8988T (cell line): ENCODE results near the gene IL17REL.

Experiments
- DNase-seq: peaks from one replicate; pipeline ENCODE4 v3.0.0; 2011

Gene IL17REL

DNA sequence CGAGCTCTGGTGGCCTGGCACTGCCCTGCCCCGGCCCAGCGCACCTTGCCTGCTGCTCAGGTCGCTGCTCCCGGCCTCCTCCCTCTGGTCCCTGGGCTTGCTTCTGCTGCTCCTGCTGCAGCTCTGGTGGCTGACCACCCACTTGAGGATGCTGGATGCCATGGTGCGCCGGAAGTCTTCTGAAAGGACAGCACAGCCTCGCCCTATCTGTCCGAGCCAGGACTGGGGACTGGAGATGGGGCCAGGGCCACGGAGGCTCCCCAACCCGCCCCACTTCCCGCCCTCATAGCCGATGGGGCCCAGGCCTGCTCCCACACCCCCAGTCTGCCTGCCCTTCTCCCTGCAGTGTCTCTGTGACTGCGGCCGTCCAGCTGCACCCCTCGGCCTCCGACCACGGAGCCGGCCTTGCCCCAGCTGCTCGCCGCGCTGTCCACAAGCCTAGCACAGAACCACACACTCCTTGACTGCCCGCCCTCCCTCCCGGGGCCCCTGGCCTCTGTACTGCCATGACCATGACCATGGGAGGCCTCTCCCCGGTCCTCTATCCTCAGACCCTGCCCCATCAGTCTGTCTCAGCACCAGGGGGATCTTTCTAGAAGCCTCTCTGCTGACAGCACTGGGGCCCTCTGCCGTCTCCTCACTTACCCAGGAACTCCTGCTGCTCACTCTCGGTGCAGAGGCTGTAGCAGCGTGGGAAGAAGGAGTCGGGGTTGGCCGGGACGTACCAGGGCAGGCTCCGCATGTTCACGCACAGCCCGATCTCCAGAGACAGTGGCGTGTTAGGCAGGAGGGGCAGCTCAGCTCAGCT, 32.9 kb upstream of the IL17REL start:
- no peak for DNase-seq

DNA sequence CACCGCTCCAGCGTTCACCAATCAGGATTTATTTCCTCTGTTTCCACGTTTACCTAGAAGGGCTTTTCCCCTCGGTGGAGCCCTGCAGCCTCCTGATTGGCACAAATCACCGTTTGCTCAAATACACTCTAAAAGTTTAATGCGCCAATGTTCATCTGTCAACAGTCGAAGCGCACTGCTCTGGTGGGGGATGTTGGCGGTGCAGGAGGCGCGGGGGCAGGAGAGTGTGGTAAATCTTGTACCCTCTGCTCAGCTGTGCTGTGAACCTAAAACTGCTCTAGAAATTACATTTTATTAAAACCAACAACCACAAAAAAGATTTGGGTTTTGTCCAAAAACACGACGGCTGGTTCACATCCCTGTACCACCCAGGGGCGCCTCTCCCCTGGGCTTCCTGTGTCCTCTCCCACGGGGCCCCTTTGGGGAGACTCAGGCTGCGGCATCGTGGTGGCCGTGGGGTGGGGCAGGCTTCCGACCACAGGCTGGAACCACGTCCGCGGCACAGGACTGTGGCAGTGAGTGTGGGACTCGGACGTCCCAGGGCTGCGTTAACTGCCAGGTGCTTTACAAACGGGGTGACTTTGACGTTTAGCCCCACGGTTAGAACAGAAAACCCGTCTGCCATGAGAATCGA, 32.0 kb upstream of the IL17REL start:
- DNase-seq = no peak

DNA sequence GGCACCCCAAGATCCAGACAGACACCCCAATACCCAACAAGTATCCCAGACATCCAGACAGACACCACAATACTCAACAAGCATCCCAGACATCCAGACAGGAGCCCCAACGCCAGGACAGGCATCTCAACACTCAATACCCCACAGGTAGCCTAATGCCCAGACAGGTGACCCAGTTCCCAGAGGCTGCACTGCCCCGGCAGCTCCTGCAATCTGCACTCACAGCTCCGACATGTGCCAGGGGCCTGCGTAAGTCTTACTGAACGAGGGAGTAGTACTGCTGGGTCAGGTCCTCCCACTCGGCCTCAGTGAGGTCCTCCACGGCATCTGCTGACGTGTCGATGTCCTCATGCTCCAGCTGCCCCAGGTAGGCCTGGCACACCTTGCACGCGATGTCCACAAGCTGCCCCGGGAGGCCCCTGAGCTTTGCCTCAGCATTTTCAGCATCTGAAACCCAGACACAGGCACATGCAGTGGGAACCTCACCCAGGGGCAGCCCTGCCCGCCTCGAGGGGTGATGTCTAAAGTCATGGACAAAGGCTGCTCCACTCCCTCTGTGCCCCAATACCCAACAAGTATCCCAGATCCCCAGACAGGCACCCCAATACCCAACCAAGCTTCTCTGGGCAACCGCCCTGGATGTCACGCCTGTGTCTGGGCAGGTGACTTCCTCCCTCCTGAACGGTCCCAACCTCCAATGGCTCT, 28.9 kb upstream of the IL17REL start:
- no peak for DNase-seq

DNA sequence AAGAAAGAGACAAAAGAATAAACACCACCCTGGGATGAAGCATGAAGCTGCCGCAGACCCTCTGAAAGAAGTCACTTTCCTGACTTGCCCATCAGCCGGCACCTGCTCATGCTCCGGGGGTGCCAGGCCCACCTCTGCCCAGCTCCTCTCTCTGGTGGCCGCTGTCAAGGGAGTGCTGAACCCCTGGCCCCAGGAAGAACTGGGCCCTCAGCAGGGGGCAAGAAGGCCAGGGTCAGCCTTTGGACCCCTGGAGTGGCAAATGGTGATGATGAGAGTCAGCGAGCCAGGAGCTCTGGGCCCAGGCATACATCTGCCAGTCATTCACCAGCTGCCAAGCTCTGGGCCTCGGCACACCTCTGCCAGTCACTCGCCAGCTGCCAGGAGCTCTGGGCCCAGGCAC, 28.2 kb upstream of the IL17REL start:
- DNase-seq = no peak

DNA sequence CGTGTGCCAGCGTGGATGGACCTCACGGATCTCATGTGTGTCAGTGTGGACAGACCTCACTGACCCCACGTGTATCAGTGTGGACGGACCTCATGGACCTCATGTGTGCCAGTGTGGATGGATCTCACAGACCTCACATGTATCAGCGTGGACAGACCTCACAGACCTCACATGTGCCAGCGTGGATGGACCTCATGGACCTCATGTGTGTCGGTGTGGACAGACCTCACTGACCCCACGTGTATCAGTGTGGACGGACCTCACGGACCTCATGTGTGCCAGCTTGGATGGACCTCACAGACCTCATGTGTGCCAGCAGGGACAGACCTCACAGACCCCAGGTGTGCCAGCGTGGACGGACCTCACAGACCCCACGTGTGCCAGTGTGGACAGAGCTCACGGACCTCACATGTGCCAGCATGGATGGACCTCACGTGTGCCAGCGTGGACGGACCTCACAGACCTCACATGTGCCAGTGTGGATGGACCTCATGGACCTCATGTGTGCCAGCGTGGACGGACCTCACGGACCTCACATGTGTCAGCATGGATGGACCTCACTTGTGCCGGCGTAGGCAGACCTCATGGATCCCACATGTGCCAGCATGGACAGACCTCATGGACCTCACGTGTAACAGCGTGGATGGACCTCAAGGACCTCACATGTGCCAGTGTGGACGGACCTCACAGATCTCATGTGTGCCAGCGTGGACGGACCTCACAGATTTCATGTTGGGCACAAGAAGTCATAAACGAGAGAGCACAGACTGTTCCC, 27.3 kb upstream of the IL17REL start:
- DNase-seq = no peak

DNA sequence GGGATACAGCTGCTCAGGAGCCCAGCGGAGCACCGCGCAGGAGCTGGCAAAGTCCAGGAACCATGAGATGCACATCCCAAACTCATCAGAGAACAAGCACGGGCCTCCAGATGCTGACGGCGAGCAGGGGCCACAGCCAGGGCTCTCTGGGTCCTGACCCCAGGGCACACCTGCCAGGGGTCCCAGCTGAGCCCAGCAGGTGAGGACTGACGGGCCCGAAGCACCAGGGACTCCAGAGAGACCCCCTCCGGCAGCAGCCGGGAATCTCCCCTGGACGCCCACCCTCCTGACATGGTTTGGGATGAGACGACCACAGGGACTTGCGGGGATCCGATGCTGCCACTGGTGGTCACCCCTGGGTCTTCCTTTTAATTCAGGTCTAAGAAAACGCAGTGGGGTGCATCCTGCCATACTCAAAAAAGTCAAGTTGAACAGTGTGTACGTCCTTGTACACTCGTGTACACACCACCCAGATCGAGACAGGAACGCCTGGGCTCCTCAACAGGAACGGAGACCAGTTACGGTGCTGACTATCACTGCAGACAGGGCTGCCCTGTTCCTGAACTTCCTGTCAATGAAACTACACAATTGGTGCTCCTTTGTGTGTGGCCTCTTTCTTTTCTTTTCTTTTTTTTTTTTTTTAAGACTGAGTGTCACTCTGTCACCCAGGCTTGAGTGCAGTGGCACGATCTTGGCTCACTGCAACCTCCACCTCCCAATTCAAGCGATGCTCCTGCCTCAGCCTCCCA, 23.6 kb upstream of the IL17REL start:
- no peak for DNase-seq

DNA sequence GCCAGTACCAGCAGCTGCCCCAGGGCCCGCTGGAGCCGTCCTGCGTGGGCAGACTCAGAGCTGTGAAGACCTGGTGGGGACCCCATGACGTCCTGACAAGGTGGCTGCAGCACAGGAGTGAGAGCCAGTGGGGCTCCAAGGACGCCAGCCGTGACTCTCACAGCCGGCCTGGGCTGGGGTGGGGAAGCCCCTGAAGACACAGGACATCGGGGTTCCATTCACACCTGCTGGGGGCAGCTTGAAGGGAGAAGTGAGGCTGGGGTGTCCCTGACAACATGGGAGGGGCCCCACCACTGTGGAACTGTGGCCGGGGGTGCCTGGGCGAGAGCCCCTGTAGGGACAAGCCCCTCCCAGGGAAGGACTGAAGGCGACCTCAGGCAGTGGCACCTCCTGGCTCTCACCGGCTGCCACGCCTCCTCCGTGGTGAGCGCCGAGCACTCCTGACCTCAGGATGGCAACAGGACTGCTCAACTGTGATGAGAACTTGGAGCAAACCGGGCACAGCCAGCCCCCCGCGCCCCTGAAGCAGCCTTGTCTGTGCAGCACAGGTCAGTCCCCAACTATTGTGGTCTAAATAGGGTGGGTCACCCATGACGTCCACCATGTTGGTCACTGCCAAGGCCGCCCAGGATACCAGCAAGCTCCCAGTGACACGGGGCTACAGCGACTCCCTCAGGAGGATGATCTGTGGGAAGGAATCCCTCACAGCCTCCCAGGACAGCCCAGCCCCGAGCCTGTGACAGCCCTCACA, 22.7 kb upstream of the IL17REL start:
- DNase-seq = no peak

DNA sequence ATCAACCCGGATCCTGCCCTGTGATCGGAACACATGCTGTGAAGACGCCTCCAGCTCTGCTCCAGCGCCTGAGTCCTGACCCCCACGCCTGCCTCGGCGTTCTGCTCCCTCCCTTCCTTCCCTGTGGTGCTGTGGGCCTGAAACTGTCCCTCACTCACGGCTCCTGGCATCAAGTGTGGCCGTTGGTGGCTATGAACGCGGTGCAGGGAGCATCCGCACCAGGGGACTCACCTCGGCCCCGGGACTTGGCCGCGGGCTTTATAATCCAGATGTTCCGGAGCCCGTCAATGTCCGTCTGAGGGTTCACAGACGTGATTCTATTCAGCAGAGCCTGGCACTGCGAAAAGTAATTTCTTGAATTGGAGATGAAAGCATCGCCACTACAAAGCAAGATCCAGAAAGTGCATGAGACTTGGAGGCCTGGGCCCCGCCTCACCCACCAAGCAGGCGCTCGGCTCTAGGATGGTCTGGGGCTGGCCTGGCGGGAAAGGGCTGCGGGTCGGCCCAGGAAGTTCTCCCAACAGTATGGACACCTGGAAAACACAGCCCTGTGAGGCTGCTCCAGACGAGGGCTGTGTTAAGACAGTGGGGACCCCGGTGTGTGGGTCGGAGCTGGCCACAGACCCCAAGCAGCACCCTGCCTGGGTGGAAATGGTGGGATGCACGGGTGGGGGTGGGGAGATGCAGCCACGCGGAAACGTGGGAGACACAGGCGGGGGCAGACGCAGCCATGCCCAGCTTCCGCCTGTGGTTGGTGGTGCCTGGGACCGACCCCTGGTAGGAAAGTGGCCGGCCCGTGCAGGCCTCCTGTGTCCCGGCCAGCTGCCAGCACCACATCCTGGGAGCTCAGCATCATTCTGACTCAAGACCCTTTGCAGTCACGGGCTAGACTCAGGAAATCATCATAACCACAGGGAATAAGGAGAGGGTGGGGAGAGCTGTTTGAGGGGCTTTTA, 21.8 kb upstream of the IL17REL start:
- no peak for DNase-seq

DNA sequence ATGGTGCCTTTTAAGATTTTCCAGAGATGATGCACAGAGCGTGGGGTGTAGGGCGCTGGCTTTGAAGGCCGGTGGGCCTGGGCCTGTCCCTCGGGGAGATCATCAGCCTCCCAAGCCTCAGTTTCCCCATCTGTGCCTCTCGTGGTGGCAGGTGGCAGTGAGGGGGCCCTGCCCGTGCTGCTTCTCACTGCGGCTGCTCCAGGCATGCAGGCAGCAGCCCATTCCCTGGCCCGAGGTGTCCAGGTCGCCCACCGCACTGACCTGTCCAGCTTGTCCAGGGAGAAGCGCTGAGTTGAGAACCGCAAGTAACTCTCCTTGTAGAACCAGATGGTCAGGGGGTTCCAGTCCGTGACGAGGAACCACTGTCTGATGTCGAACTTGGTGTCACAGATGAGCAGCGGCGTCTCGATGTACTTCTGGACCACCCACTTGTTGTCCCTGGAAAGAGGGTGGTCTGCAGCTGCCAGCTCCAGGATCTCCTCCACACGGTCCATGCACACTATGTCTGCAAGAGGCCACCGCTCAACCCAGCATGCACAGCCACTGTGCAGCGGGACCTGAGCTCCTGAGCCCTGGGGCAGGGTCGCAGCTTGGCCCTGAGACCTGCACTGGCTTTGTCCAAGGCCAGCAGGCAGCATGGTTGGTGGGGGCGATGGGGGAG, 20.5 kb upstream of the IL17REL start:
- peak; percentile 10 for DNase-seq

DNA sequence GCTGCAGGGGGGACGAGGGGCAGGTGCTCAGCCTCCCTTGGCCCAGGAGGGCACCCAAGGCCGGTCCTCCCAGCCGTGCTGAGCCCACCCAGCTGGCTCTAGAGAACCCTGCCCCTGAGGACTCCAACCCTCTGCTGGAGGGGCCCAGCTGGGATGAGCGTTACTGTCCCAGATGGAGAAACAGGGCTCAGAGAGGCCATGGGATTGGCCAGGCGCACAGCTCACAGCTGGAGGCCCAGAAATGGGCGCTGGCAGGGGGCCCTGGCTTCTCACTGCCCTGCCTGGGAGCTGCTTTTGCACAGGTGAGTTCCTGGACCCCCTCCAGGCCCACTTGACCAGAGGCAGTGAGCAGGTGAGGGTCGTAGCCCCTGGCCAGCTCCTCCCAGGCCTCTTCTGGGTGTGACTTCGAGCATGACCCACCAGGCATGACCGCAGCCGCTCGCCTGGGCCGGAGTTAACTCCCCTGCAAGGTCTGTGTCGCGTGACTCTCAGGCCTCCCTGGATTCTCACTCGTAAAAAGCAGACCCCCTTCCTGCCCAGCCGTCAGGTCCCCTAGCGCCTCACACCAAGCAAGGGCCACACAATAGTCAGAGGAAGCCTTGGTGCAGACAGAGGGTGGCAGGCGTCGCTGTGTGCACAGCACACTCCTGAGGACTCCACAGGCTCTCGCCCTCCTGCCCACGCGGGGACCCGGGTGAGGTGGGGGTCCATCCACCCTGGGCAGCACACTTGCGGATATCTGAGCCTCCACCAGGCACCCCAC, 19.7 kb upstream of the IL17REL start:
- DNase-seq = no peak

DNA sequence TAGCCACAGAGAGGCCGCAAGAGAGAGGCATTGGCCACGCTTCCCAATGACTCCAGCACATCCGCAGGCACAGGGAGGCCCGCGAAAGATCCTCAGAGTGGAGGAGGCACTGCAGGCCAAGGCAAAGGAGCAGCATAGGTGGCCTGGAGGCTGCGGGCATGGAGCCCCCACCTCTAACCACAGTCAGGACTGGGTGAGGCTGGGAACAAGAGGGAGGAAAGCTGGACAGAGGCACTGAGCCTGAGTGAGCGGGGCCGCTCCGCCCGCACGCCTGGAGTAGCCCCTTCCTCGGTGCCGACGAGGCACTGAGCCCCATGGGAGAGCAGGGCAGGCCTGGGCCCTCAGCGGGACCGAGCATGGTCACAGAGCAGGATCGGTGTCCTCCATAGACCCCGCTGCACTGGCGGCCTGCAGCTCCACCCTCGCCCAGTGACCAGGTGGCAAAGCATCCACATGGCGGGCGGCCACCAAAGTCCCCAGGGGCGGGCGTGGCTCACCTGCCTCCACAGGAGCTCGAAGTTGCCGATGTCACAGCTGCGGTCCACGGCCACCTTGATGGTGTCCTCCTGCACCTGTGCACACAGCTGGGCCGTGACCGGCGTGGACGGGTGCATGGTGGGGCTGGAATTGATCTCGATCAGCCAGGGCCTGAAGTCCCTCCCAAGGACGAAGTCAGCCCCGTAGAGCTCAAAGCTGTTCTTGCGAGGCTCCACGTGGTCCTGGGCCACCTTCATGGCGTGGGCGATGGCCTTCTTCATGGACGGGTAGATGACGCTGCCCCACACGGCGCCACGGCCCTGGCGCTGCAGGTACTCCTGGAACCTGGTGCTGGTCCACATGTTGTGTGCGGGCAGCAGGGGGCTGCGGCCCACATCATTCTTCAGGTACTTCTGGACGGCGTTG, 18.9 kb upstream of the IL17REL start:
- DNase-seq = no peak

DNA sequence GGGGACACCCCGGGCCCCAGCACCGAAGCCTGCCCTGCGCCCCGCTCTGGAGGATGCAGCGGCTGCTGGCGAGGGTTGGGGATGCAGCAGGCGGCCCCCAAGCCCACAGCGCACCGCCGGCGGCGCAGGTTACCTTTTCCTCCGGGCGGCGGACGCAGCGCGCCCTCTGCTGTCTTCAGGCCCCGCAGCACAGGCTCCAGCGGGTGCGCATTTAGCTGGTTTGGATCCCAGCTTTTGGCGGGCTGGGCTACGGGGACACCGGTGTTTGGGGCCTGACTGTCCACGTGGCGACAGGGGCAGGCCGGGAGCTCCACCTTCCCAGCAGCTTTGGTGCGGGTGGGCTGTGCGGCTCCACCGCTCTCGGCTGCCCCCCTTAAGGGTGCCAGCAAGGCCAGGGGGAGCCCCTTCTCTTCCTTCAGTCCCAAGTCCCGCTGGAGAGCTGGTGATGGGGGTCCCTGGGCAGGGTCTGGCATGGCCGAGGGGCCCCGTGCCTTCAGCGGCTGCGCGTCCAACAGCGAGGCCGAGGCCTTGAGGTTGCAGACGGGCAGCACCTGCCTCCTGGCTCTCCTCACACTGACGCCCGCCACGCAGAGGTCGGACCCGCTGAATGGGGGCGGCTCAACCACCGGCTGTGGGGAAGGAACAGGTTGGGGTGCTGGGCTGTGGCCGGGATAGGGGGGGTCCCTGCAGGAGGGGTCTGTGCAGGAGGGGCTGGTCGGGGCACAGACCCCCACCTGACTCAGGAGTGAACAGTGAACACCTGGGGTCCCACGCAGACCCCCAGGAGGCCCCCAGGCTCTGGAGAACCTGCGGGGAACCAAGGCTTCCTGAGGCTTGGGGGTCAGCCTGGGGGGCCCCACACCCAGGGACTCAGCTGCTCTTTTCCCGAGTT, 18.0 kb upstream of the IL17REL start:
- peak; percentile 91 for DNase-seq

DNA sequence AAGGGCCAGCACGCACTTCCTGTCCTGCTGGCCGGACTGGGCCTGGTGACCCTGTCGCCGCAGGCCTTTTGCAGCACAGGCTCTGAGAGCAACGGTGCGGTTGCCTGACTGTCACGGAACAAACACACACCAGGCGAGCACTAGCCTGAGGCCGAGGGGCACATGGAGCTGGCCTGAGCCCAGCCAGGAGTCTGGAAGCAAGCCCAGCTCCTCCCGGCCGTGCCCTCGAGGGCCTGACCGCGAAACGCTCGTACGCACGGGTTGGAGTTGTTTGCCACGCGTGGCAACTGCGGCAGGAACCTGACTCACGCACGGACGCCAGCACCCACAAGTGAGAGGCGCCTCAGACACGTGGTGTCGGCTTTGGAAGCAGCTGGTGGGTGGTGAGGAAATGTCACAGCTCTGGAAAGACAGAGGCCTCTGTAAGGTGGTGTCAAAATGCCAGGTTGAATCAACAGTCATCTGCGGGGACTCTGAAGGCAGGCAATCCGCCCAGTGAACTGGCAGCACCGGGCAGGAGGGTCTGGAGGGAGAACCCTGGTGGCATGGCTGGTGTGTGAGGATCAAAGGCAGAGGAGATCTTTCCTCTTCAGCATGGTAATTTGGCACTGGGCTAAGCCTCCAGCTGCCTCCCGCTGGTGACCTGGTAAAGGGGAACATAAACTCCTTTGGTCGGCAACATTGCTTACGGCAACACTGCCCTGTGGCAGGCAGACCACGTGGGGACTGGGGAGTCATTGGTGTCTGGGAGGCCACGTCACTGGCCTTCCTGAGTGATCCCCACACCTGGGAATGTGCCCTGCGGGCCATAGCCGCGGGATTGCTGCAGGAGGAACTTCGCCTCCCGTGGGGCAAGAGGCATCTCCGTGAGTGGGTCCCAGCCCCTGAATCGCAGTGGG, 15.3 kb upstream of the IL17REL start:
- DNase-seq = peak; percentile 57

DNA sequence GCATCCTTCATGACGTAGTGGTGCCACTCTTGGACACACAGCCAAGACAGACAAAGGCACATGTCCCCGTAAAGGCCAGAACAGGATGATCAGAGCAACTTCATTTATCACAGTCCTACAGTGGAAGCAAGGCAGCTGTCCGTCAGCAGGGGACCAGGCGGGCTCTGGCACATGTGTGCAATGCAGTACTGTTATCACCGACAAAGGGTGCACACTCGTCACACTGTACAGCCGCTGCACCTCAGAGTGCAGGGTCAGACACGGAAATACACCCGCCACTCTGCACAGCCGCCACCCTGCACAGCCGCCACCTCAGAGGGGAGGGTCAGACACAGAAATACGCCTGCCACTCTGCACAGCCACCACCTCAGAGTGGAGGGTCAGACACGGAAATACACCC, 13.4 kb upstream of the IL17REL start:
- DNase-seq = no peak

DNA sequence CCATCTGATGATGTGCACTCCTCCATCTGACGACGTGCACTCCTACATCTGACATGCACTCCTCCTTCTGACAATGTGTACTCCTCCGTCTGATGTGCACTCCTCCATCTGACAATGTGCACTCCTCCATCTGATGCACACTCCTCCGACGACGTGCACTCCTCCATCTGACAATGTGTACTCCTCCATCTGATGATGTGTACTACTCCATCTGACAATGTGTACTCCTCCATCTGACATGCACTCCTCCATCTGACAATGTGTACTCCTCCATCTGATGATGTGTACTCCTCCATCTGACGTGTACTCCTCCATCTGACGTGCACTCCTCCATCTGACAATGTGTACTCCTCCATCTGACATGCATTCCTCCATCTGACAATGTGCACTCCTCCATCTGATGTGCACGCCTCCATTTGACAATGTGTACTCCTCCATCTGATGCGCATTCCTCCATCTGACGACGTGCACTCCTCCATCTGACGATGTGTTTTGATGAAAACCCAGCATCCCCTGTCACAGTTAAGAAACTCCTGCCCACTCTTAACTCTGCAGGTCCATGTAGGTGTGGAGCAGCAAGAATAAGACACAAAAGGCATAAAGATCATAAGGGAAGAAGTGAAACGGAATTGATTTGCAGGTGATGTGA, 9.7 kb upstream of the IL17REL start:
- DNase-seq = no peak
